ENCODE measurements around the gene TRAPPC3.

TRAPPC3 gene

DNA sequence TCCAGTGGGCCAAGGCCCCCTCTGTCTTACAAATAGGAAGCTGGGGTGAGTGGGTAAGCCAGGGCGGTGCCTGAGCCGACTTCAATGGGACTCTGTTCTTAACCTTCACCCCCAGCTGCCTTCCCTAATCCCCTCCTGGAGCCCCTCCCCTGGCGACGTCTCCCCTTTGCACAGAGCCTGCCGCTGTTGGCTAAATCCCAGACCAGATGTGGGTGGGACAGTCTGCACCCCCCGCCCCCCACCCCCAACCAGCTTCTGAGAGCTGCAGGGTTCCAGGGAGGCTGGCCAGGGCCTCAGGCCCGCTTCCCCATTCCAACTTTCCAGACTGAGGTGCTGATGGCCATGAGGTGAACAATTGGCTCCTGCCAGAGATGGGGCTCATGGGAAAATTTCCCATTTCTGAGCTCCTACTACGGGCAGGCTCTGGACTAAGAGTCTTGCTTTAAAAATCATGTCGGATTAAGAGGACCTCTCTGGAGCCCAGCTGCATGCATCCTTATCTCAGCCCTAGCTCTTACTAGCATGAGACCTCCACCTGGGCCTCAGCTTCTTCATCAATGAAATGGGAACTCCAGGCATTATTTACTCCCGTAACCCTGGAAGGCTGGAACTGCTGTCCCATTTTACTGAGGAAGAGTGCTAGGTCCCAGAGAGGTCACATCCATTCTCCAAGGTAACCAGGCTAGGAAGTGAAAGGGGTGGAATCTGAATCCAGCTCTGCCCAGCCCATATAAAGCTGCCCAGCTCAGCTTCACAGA, 30.7 kb downstream of the TRAPPC3 start:
- TF ChIP-seq ZNF274 (IDR thresholded peaks at IDR 0.05; ENCODE audit: low read depth, low read length) = no peak
- no peak overlapping the region for H3K4me3 ChIP-seq (ENCODE audit: low read length)

GRCh38 chr1:36116901-36117300, 32.4 kb downstream of the TRAPPC3 start:
- H3K4me3 ChIP-seq (ENCODE audit: low read length) = no peak overlapping the region
- no peak for TF ChIP-seq ZNF274 (IDR thresholded peaks at IDR 0.05; ENCODE audit: low read depth, low read length)

DNA sequence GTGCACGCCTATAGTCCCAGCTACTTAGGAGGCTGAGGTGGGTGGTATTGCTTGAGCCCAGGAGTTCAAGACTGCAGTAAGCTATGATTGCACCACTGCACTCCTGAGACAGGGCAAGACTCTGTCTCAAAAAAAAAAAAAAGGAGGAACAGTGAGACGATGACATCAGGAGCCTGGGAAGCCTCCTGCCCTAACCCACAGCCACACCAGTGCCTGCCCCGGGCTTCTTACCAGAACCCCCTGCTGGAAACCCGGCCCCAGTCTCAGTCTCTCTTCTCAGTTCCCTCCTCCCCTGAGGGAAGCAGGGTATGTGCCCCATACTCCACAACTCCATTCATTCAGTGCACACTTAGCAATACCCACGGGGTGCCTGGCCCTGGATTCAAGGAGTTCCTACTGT, 33.4 kb downstream of the TRAPPC3 start:
- H3K4me3 ChIP-seq (ENCODE audit: low read length) = no peak overlapping the region
- TF ChIP-seq ZNF274 (IDR thresholded peaks at IDR 0.05; ENCODE audit: low read depth, low read length) = no peak

GRCh38 chr1:36115200-36115669, 34.1 kb downstream of the TRAPPC3 start:
- no peak for TF ChIP-seq ZNF274 (IDR thresholded peaks at IDR 0.05; ENCODE audit: low read depth, low read length)
- H3K4me3 ChIP-seq (ENCODE audit: low read length) = no peak overlapping the region

- H3K4me3 ChIP-seq (ENCODE audit: low read length) = no peak overlapping the region
- no peak for TF ChIP-seq ZNF274 (IDR thresholded peaks at IDR 0.05; ENCODE audit: low read depth, low read length)
Observed at GRCh38 chr1:36114371-36114770, 34.9 kb downstream of the TRAPPC3 start.

DNA sequence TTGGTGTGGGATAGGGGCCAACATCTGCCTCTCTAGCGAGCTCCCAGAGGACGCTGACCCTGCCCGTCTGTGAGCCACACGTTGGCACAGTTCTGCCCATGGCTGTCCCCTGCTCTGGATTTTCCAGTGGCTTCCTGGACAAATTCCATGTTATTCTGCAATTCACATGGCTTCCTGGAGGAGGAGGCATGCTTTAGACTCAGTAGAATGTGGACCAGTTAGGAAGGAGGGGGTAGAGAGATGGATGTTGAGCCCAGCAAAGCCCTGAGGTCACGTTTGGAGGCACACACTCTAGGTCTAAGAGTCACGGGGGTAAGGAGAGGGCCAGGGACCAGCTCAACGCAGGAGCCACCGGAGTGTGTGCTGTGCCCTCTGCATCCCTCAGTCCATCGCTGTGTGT, 36.5 kb downstream of the TRAPPC3 start:
- H3K4me3 ChIP-seq (ENCODE audit: low read length) = no peak overlapping the region
- no peak for TF ChIP-seq ZNF274 (IDR thresholded peaks at IDR 0.05; ENCODE audit: low read depth, low read length)

GRCh38 chr1:36111151-36111550, 38.1 kb downstream of the TRAPPC3 start:
- no peak overlapping the region for H3K4me3 ChIP-seq (ENCODE audit: low read length)
- no peak for TF ChIP-seq ZNF274 (IDR thresholded peaks at IDR 0.05; ENCODE audit: low read depth, low read length)

DNA sequence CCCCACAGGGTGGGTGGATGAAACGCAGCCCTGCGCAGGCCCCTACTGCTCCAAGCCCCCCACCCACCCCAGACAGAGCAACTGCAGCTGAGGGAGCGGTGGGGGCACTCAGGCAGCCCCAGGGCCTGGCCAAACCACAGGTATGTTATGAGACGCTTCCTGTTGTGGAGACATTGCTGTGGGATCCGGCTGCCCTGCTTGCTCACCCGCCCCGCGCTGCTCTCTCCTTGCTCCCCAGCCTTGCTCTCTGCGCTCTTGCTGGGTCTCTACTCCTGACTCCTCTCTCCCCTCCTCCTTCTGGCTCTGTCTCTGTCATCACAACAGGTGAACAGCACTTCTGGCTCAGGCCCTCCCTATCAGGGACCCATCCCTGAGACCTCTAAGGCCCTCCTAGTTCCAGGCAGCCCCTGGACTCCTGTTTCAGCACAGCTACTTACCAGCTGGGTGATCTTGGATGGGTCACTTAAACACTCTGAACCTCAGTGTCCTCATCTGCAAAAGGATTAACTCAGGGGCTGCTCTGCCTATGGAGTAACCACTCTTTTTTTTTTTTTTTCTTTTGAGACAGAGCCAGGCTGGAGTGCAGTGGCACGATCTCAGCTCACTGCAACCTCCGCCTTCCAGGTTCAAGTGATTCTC, 40.1 kb downstream of the TRAPPC3 start:
- no peak for TF ChIP-seq ZNF274 (IDR thresholded peaks at IDR 0.05; ENCODE audit: low read depth, low read length)
- no peak overlapping the region for H3K4me3 ChIP-seq (ENCODE audit: low read length)

DNA sequence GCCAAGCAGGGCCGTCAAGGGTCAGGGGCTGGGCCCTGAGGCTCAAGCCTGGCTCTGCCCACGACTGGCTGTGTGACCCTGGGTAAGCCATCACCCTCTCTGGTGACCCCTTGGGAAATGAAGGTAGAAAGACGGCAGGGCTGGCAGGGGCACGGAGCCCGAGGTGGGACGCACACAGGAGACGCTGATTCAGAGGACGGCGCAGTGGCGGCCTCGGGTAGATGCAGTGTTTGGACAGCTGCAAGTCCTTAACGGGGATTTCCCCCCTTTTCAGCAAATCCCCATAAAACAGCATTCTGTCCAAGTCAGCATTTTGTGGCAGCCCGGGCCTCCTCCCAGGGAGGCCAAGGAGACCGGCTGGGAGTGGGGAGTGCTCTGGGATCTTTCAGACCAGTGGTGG, 41.0 kb downstream of the TRAPPC3 start:
- TF ChIP-seq ZNF274 (IDR thresholded peaks at IDR 0.05; ENCODE audit: low read depth, low read length) = no peak
- H3K4me3 ChIP-seq (ENCODE audit: low read length) = no peak overlapping the region

- no peak overlapping the region for H3K4me3 ChIP-seq (ENCODE audit: low read length)
- TF ChIP-seq ZNF274 (IDR thresholded peaks at IDR 0.05; ENCODE audit: low read depth, low read length) = no peak
Observed at GRCh38 chr1:36107394-36107793, 41.9 kb downstream of the TRAPPC3 start.

GRCh38 chr1:36106269-36106668, 43.0 kb downstream of the TRAPPC3 start:
- no peak overlapping the region for H3K4me3 ChIP-seq (ENCODE audit: low read length)
- TF ChIP-seq ZNF274 (IDR thresholded peaks at IDR 0.05; ENCODE audit: low read depth, low read length) = no peak

- TF ChIP-seq ZNF274 (IDR thresholded peaks at IDR 0.05; ENCODE audit: low read depth, low read length) = no peak
Observed at GRCh38 chr1:36101546-36101945, 47.7 kb downstream of the TRAPPC3 start.

GRCh38 chr1:36100376-36100775, 48.9 kb downstream of the TRAPPC3 start:
- no peak overlapping the region for H3K4me3 ChIP-seq (ENCODE audit: low read length)
- TF ChIP-seq ZNF274 (IDR thresholded peaks at IDR 0.05; ENCODE audit: low read depth, low read length) = no peak

More at GRCh38 chr1:36101546-36101945, 47.7 kb downstream of the TRAPPC3 start:
- H3K4me3 ChIP-seq (ENCODE audit: low read length) = no peak overlapping the region

DNA sequence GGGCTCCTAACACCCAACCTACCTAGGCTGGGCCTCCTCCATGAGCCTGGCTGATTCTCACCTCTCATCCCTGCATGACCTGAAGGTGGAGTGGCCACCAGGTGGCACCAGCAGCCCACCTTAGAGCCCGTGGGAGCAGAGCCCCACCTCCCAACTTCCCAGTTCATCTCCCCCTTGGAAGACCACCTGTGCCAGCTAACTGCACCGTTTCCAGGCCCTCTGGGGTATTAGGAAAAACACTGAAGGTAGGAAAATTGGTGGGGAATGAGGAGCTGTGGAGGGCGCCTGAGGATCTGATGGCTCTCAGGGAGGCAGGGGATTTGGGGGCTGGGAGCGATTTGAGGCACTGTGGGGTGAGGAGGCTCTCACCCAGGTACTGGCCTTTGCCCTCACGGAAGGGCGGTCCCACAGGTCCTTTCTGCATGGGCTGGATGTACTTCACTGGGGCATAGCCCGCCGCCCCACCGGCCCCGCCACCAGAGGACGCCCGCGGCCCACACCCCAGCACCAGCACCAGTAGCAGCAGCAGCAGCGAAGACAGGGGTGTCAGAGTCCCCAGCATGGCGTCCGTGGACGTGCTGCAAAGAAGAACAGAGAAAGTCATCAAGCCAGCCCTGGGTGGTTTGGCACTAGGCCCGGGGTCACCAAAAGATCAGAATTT, 49.5 kb downstream of the TRAPPC3 start:
- H3K4me3 ChIP-seq (ENCODE audit: low read length) = no peak overlapping the region
- TF ChIP-seq ZNF274 (IDR thresholded peaks at IDR 0.05; ENCODE audit: low read depth, low read length) = no peak
